ENCODE results near the gene TRIM62.

DNA sequence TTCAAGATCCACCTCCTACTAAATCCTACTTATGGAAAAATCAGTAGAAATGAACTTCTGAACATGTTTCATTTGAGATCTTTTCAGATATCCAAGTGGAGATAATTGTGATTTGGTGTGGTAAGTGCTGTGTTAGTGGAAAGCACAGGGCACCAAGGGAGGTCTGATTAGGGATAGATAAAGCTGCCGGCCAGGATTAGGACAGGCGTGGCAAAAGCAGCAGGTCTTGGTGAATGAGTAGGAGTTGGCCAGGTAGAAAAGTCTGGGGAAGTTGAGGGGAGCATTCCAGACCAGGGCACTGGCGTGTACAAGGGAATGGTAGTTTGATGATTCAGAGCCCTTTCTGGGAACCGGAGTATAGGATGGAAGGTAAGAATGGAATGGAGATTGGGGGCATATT lies 53.1 kb downstream of the TRIM62 start:
- TF ChIP-seq YY1 (IDR thresholded peaks at IDR 0.05) (no peak), HNF4G (IDR thresholded peaks at IDR 0.05) (no peak), JUND (IDR thresholded peaks at IDR 0.05) (no peak), SP1 (IDR thresholded peaks at IDR 0.05) (no peak), ATF3 (IDR thresholded peaks at IDR 0.05) (no peak), RAD21 (IDR thresholded peaks at IDR 0.05) (no peak)
- TF ChIP-seq, protein P1, sequence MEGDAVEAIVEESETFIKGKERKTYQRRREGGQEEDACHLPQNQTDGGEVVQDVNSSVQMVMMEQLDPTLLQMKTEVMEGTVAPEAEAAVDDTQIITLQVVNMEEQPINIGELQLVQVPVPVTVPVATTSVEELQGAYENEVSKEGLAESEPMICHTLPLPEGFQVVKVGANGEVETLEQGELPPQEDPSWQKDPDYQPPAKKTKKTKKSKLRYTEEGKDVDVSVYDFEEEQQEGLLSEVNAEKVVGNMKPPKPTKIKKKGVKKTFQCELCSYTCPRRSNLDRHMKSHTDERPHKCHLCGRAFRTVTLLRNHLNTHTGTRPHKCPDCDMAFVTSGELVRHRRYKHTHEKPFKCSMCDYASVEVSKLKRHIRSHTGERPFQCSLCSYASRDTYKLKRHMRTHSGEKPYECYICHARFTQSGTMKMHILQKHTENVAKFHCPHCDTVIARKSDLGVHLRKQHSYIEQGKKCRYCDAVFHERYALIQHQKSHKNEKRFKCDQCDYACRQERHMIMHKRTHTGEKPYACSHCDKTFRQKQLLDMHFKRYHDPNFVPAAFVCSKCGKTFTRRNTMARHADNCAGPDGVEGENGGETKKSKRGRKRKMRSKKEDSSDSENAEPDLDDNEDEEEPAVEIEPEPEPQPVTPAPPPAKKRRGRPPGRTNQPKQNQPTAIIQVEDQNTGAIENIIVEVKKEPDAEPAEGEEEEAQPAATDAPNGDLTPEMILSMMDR (IDR thresholded peaks at IDR 0.05; ENCODE audit: low read depth, low read length, missing input control): no peak
- TF ChIP-seq, protein P2, sequence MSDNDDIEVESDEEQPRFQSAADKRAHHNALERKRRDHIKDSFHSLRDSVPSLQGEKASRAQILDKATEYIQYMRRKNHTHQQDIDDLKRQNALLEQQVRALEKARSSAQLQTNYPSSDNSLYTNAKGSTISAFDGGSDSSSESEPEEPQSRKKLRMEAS (IDR thresholded peaks at IDR 0.05): no peak
